Retinal pigment epithelial cell (primary cell): ENCODE measurements around the gene PCDH11Y.
"Not testable (repeated sequence)": the region's sequence is repeated elsewhere in the genome, so short reads cannot be mapped to it uniquely, and the experiment has no call there.

Experiments
- DNase-seq: peaks from one replicate; pipeline ENCODE4 v3.0.0-alpha.2; 2010; ENCODE audit warnings: low read depth
- H3K4me3 ChIP-seq: 2 replicates; pipeline ENCODE4 v1.5.1; 2011; ENCODE audit warnings: mild to moderate bottlenecking, low read length, control low read depth, moderate library complexity

The PCDH11Y gene, protein sequence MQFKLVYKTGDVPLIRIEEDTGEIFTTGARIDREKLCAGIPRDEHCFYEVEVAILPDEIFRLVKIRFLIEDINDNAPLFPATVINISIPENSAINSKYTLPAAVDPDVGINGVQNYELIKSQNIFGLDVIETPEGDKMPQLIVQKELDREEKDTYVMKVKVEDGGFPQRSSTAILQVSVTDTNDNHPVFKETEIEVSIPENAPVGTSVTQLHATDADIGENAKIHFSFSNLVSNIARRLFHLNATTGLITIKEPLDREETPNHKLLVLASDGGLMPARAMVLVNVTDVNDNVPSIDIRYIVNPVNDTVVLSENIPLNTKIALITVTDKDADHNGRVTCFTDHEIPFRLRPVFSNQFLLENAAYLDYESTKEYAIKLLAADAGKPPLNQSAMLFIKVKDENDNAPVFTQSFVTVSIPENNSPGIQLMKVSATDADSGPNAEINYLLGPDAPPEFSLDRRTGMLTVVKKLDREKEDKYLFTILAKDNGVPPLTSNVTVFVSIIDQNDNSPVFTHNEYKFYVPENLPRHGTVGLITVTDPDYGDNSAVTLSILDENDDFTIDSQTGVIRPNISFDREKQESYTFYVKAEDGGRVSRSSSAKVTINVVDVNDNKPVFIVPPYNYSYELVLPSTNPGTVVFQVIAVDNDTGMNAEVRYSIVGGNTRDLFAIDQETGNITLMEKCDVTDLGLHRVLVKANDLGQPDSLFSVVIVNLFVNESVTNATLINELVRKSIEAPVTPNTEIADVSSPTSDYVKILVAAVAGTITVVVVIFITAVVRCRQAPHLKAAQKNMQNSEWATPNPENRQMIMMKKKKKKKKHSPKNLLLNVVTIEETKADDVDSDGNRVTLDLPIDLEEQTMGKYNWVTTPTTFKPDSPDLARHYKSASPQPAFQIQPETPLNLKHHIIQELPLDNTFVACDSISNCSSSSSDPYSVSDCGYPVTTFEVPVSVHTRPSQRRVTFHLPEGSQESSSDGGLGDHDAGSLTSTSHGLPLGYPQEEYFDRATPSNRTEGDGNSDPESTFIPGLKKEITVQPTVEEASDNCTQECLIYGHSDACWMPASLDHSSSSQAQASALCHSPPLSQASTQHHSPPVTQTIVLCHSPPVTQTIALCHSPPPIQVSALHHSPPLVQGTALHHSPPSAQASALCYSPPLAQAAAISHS (N-terminal part only)

DNA sequence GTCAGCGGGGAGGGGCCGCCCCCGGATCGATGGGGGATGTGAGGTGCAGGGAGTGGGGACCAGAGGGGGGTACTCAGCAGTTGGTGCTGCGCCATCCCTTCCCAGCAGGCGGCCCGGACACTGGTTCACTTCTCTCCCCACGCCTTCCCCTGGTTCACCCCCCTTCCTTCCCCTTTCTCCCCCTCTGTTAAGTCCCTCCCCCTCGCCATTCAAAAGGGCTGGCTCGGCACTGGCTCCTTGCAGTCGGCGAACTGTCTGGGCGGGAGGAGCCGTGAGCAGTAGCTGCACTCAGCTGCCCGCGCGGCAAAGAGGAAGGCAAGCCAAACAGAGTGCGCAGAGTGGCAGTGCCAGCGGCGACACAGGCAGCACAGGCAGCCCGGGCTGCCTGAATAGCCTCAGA is at the start of gene PCDH11Y:
TSS of gene PCDH11Y (plus strand) at position 240 of the 400 bp plus-strand sequence. CDS start 56,804 bp downstream, outside the sequence.
- not testable (repeated sequence) for H3K4me3 ChIP-seq, DNase-seq

- not testable (repeated sequence) for DNase-seq
These were observed 32.2 kb upstream of the PCDH11Y start for GRCh38 chrY:4967894-4968293.

DNA sequence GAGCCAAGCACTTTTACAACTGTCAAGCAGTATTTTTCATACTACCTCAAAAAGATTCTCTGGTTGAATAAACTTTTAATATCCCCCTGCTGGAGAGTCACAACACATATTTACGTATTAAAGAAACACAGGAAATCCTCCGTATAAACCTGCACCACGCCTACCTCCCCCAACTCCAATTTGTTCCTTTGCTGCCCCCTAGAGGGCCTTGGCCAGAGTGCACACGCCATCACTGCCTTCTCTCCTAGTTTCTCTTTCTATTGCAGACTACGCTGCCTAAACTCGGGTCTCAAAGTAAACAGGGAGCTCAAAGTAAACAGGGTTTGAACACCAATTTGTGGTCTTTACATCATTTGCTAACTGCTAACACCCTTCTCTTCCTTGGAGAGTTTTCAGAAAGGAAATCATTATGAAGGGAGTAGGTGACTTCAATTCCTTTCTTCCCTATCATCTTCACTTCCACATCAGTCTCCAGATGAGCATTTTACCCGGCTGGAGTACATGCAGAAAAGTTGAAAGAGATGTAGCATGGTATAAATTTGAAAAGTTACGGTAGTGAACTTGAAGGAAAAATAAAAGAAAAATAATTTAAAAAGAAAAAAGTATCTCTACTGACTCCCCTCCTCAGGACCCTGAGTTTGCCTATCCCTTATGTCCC is 8.2 kb upstream of the PCDH11Y start:
- DNase-seq, H3K4me3 ChIP-seq: not testable (repeated sequence)

More at GRCh38 chrY:4967894-4968293, 32.2 kb upstream of the PCDH11Y start:
- H3K4me3 ChIP-seq: not testable (repeated sequence)

- DNase-seq, H3K4me3 ChIP-seq: not testable (repeated sequence)
These were observed 5.2 kb upstream of the PCDH11Y start for GRCh38 chrY:4994892-4995291.

GRCh38 chrY:5002476-5003184 is 2.5 kb downstream of the PCDH11Y start:
- not testable (repeated sequence) for DNase-seq, H3K4me3 ChIP-seq

DNA sequence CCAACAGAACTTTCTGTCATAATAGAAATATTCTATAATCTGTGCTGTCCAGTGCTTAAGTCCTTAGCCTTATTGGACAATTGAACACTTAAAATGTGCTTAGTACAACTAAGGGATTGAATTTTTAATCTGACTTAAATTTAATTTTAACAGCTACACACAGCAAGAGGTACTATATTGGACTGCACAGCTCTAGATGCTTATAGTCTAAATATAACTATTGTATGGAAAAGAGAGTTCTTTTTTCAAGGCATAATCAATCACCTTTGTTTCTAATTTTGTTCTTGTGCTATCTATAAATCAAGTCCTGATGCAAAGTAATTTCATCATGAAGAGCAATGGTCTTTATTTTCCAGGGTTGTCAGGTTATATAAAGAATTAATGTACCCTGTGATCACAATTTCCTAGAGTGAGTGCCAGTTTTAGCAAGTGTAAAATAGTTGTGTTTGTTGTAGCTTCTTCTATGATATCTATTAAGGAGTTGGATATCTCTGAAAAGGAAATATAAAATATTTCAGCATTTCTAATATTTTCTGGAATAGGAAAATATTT is 39.0 kb downstream of the PCDH11Y start:
- not testable (repeated sequence) for H3K4me3 ChIP-seq, DNase-seq

DNA sequence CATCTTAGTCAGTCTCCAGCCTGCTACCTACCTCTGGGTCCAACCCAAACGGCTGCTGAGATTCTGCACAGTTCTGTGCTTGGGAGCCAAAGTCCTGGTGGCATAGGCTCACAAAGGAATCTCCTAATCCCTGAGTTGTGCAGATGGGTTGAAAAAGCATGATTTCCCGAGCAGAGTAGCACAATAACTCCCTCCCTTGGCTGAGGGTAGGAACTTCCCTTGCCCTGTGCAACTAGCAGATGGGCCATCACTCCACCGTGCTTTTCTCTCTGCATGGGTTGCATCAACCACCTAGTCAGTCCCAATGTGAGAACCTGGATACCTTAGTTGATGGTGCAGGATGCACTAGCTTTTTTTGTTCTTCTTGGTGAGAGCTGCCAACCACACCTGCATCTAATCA is 82.9 kb downstream of the PCDH11Y start:
- H3K4me3 ChIP-seq, DNase-seq: not testable (repeated sequence)

- DNase-seq, H3K4me3 ChIP-seq: not testable (repeated sequence)
These were observed 182.9 kb downstream of the PCDH11Y start for GRCh38 chrY:5182998-5183397.

- not testable (repeated sequence) for DNase-seq, H3K4me3 ChIP-seq
These were observed 215.0 kb downstream of the PCDH11Y start for GRCh38 chrY:5215116-5215515.

GRCh38 chrY:5324931-5325330 is 324.8 kb downstream of the PCDH11Y start:
- DNase-seq, H3K4me3 ChIP-seq: not testable (repeated sequence)

- DNase-seq, H3K4me3 ChIP-seq: not testable (repeated sequence)
These were observed 342.1 kb downstream of the PCDH11Y start for GRCh38 chrY:5342220-5342619.

GRCh38 chrY:5543705-5544104 is 543.6 kb downstream of the PCDH11Y start:
- DNase-seq: not testable (repeated sequence)

GRCh38 chrY:5638589-5638988 is 638.5 kb downstream of the PCDH11Y start:
- not testable (repeated sequence) for H3K4me3 ChIP-seq, DNase-seq

More at GRCh38 chrY:5543705-5544104, 543.6 kb downstream of the PCDH11Y start:
- H3K4me3 ChIP-seq: not testable (repeated sequence)

DNA sequence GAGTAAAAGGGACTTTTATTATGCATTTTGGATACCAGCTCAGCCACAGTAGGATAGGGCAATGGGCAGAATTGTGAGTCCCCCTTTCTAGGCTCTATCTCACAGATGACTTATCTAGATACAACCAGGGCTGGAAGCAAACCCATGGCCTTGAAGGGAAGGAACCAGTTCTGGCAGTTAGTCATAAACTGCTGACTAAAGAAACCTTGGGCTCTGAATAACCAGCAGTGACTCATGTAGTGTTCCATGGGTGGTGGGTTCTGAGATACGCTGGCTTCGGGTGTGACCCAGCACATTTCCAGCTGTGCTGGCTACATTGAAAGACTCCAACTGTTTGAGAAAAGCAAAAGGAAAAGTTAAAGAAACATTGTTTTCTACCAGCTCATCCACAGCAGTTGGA is 679.2 kb downstream of the PCDH11Y start:
- DNase-seq, H3K4me3 ChIP-seq: not testable (repeated sequence)

DNA sequence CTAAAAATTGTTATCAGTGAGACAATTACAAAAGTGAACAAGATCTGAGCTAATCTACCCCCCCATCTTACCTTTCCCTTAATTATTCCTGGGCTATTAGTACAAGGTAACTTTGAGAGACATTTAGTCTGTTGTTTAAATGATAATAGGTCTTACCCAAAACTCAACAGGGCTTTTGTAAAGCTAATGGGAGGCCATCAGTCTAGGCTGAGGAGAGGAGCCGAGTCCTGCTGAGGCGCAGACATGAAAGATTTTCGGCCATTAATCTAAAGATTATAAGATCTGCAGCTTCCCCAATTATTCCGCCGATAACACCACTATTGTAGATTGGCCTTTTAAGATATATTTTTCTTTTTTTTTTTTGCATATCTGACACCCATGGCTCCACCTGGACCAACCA is 708.6 kb downstream of the PCDH11Y start:
- not testable (repeated sequence) for DNase-seq, H3K4me3 ChIP-seq

- H3K4me3 ChIP-seq, DNase-seq: not testable (repeated sequence)
These were observed 709.8 kb downstream of the PCDH11Y start for GRCh38 chrY:5709788-5710381.

- H3K4me3 ChIP-seq, DNase-seq: not testable (repeated sequence)
These were observed 761.3 kb downstream of the PCDH11Y start for GRCh38 chrY:5761403-5761802.

DNA sequence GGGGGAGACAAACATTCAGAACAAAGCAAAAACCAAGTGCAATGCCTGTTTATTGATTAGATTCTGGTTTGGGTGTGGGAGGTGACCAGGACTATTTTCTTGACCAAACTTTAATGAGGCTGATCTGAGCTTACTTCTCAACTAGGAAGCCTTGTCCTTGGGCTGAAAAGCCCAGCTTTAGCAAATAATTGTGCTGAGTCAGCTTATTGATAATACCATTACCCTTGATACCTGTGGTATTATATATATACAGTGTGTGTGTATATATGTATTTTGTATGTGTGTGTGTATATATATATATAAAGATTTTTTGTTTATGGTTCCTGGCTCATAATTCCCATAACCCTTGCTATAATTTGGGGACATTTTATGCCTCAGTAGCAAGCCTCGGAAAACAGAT is 776.4 kb downstream of the PCDH11Y start:
- DNase-seq, H3K4me3 ChIP-seq: not testable (repeated sequence)
